K562 (cell line): Measurements from ENCODE around the gene LIF. TPM values are rescaled to one million over a fixed set of nuclear protein-coding genes. Genes with fewer than 3 reads are reported as not detected.
A peak's percentile ranks its signal among the peaks of the same experiment; 100 is the strongest.

Experiments
- ATAC-seq: fragments of 200-7000 bp; cut with Tn5 transposase; 3 replicates; pipeline ENCODE4 v1.9.1; 2020; ENCODE audit warnings: moderate library complexity
- BruUV-seq: library from RNA; stranded (reverse); fragments of 400-500 nt; replicated peaks from 2 replicates; lab custom pipeline; 2021; lab: Mats Ljungman, UMichigan
- CTCF ChIA-PET: fragments of 300-600 bp; formaldehyde crosslinking; extraction: SDS; loops from one replicate; lab custom pipeline; 2021; ENCODE audit warnings: low intra/inter-chr PET ratio; lab: Yijun Ruan, JAX
- POLR2A ChIA-PET: fragments of 300-600, 350-650 bp; sonication (Branson Sonifier 250); formaldehyde crosslinking; extraction: SDS; loops from one replicate; lab custom pipeline; 2021; ENCODE audit warnings: antibody characterized with exemption, inconsistent platforms; lab: Yijun Ruan, JAX
- DNase-seq, 4 experiments: peaks; one replicate each; pipeline versions ENCODE4 v3.0.0 to v3.0.0-alpha.2; 2011 to 2018; ENCODE audit warnings: low spot score in 3 of 4, mixed read lengths in 3 of 4; ENCODE audit errors: extremely low read depth in 1 of 4
- FAIRE-seq: peaks from 2 replicates; lab custom pipeline; 2011; peaks lifted over from hg19 to GRCh38; lab: Jason Lieb, UNC
- H2AFZ ChIP-seq: 2 replicates; pipeline ENCODE4 v1.6.0; 2011; ENCODE audit warnings: low read depth, low read length, control low read depth, inconsistent platforms
- H3K27ac ChIP-seq: fragments of 200-600 bp; 3 replicates; pipeline ENCODE4 v1.8.0; 2011; ENCODE audit warnings: low read depth, mild to moderate bottlenecking, control low read depth, inconsistent platforms, low read length, moderate library complexity, mixed read lengths; ENCODE audit errors: extremely low read depth
- H3K27me3 ChIP-seq, 2 experiments: fragments of 300-600 bp in 1 of 2; 2 replicates in 1 of 2; 3 replicates in 1 of 2; pipeline versions ENCODE4 v1.6.0 to v1.8.0; 2011; ENCODE audit warnings: inconsistent platforms in 2 of 2, low read length in 2 of 2, mild to moderate bottlenecking in 1 of 2, mixed read lengths in 1 of 2, moderate library complexity in 1 of 2; ENCODE audit not compliant: control insufficient read depth in 2 of 2, insufficient read depth in 2 of 2
- H3K36me3 ChIP-seq: fragments of 300-600 bp; 3 replicates; pipeline ENCODE4 v1.8.0; 2011; ENCODE audit warnings: mild to moderate bottlenecking, low read length, inconsistent platforms; ENCODE audit not compliant: control insufficient read depth, insufficient read depth
- H3K4me1 ChIP-seq, 2 experiments: fragments of 200-600 bp in 1 of 2; replicated peaks in 1 of 2; 2 replicates in 1 of 2; 3 replicates in 1 of 2; pipeline versions ENCODE4 v1.5.1 to v1.8.0; 2011; ENCODE audit warnings: inconsistent platforms in 2 of 2, low read length in 2 of 2, mild to moderate bottlenecking in 1 of 2, mixed read lengths in 1 of 2, moderate library complexity in 1 of 2; ENCODE audit not compliant: control insufficient read depth in 2 of 2, insufficient read depth in 2 of 2
- H3K4me2 ChIP-seq: 2 replicates; pipeline ENCODE4 v1.6.1; 2011; ENCODE audit warnings: low read length, control low read depth, inconsistent platforms, mixed read lengths; ENCODE audit not compliant: insufficient read depth
- H3K4me3 ChIP-seq: fragments of 200-600 bp; sonication (generic), shearing (Covaris generic); 2 replicates; pipeline ENCODE4 v1.5.1; 2016; ENCODE audit warnings: control low read depth, inconsistent platforms
- H3K79me2 ChIP-seq: fragments of 200-600 bp; 3 replicates; pipeline ENCODE4 v1.8.0; 2011; ENCODE audit warnings: low read length, inconsistent platforms; ENCODE audit not compliant: control insufficient read depth, insufficient read depth
- H3K9ac ChIP-seq, 2 experiments: 2 replicates each; pipeline versions ENCODE4 v1.6.0 to v1.6.1; 2011; ENCODE audit warnings: low read depth in 2 of 2, low read length in 2 of 2, control low read depth in 1 of 2, inconsistent platforms in 1 of 2, mild to moderate bottlenecking in 1 of 2, mixed read lengths in 1 of 2; ENCODE audit not compliant: insufficient read depth in 1 of 2
- H3K9me1 ChIP-seq: one replicate; pipeline ENCODE4 v1.6.0; 2011; ENCODE audit warnings: inconsistent platforms, mild to moderate bottlenecking, low read length, moderate library complexity; ENCODE audit not compliant: control insufficient read depth, insufficient read depth
- H3K9me3 ChIP-seq: replicated peaks from 2 replicates; pipeline ENCODE4 v1.5.1; 2011; ENCODE audit warnings: low read depth, low read length, inconsistent platforms; ENCODE audit not compliant: control insufficient read depth, insufficient read depth
- H4K20me1 ChIP-seq: replicated peaks from 2 replicates; pipeline ENCODE4 v1.6.1; 2011; ENCODE audit warnings: low read length, inconsistent platforms, mixed read lengths; ENCODE audit not compliant: control insufficient read depth, insufficient read depth
- MXI1 ChIP-seq: IDR thresholded peaks from 2 replicates; pipeline ENCODE4 v1.6.1; 2011; ENCODE audit warnings: low read depth, mild to moderate bottlenecking, improper control_type of control experiment, low read length
- PPARD ChIP-seq: fragments of 250-450 bp; sonication (Bioruptor Pico); IDR thresholded peaks from 2 replicates; pipeline ENCODE4 v1.8.0; 2022; ENCODE audit warnings: inconsistent platforms, mild to moderate bottlenecking, moderate library complexity
- RBM25 ChIP-seq: fragments of 200-400 bp; formaldehyde crosslinking; IDR thresholded peaks from 2 replicates; pipeline ENCODE4 v1.6.1; 2018; ENCODE audit warnings: low read length, low read depth, moderate library complexity; ENCODE audit not compliant: severe bottlenecking
- ZFP36 ChIP-seq: fragments of 150-350 bp; IDR thresholded peaks from 2 replicates; pipeline ENCODE4 v1.6.1; 2018; ENCODE audit warnings: low read length, low read depth; ENCODE audit not compliant: partially characterized antibody
- WGBS: fragments of 100-300 bp; shearing (Covaris generic); methylation state at CpG from one replicate; pipeline ENCODE4 v1.1.6; 2016; ENCODE audit warnings: low coverage, mixed read lengths; ENCODE audit not compliant: insufficient coverage; ENCODE audit errors: missing lambda C conversion rate; 5-methylcytosine and 5-hydroxymethylcytosine counted together
- in situ Hi-C: fragments of 300-500 bp; cut with MboI; formaldehyde crosslinking; loops from 4 replicates; pipeline ENCODE4 v1.15.0; 2018; ENCODE audit warnings: inconsistent platforms, mixed read lengths
- intact Hi-C: fragments of 100-400 bp; cut with micrococcal nuclease; formaldehyde crosslinking; loops from 2 replicates; pipeline ENCODE4 v1.14.2; 2022
- polyA plus RNA-seq, 8 experiments: library from polyadenylated mRNA; depleted of rRNA in 4 of 8; stranded (reverse) in 5 of 8; unstranded in 3 of 8; fragments of >200 nt; fragmentation: Nextera tagmentation in 2 of 8; fragmentation: Illumina TruSeq in 1 of 8; extraction: Ambion mirVana in 2 of 8; extraction: Trizol in 1 of 8; gene quantifications; 2 replicates each; pipeline versions ENCODE4 v1.2.1 to v1.2.3, GENCODE V29; 2011 to 2014; ENCODE audit warnings: inconsistent platforms in 1 of 8, missing spikeins in 1 of 8
- total RNA-seq, 7 experiments: library from RNA; depleted of rRNA in 6 of 7; stranded (reverse); fragments of >200 nt in 6 of 7; fragmentation: Illumina TruSeq in 2 of 7; extraction: Trizol in 2 of 7; gene quantifications; 2 replicates each; pipeline versions ENCODE4 v1.2.1 to v1.2.3, GENCODE V29; 2011 to 2021; ENCODE audit warnings: low replicate concordance in 1 of 7
- TF ChIP-seq, protein P1 (sequence below): sonication (generic); formaldehyde crosslinking; IDR thresholded peaks from 2 replicates; pipeline ENCODE4 v1.8.1; 2023; ENCODE audit warnings: missing genetic modification reagents, mild to moderate bottlenecking, borderline replicate concordance

LIF gene
- total and polyA plus RNA-seq, 9 of the 15 experiments (the other 6 are each of a cell fraction or from before 2014, with no cell fraction given), result 0.05 to 0.39 (median 0.18) TPM; not detected in 3

DNA sequence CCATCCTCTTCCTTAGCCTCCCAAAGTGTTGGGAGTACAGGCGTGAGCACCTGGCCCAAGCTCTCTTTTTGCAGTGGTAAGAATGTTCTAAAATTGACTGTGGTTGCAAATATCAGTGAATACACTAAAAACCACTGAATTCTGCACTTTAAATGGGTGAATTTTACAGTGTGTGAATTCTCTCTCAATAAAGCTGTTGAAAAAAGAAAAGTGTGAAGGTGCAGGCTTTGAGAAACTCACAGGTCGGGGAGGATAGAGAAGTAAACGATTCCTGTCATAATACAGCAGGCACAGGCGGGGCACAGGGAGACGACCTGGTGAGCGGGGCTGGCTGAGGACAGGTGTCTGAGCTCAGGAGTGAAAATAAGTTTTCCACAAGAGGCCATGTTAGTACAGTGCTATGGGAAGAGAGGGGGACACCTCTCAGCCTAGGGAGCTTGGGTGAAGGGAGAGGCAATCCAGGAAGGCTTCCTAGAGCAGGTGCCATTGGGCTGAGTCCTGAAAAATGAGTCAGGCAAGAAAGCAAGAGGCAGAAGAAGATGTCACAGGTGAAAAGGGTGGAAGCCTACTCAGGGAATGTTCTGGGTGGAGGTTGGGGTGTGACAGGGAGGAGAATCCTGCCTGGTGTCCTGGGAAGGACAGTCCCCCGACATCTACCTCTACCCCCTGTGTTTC lies 26.1 kb downstream of the LIF start:
- Histone ChIP-seq H3K79me2 (no peaks in the 10 kb centered on the region), H3K27ac (no peak overlapping the region), H2AFZ (no peak overlapping the region), H3K27me3 (peaks cover 0 to 37% of the 10 kb centered on the region in 2 experiments; a peak in 2 of 5 replicates), H3K4me3 (no peak overlapping the region), H4K20me1 (0 out of 2 replicates have a peak, but pooled peaks cover 3% of the 10 kb centered on the region), H3K9ac (no peak overlapping the region), H3K4me2 (no peak overlapping the region), H3K9me3 (no peaks in the 10 kb centered on the region), H3K4me1 (peaks cover 18 to 37% of the 10 kb centered on the region in 2 experiments; a peak in 4 of 5 replicates), H3K9me1 (no peaks in the 10 kb centered on the region), H3K36me3 (no peaks in the 10 kb centered on the region)
- DNase-seq, result no peak
- WGBS, result 35% methylated on average over 7 of the region's 7 CpGs
- no peak for ATAC-seq
- BruUV-seq, result no TSS peak
- in situ Hi-C loops (no loop called here), intact Hi-C loops (no loop called here)
- ChIA-PET POLR2A (interaction anchor here (1.5 kb wide), 1 partner anchor 31 kb away, joined by 4 read pairs; no protein-coding TSS in a partner anchor), CTCF (no interaction called here)
- TF ChIP-seq ZFP36 (peak; percentile 91), MXI1 (no peak), RBM25 (peak; percentile 12), PPARD (CRISPR knock-in tag) (no peak)
- TF ChIP-seq, protein P1, sequence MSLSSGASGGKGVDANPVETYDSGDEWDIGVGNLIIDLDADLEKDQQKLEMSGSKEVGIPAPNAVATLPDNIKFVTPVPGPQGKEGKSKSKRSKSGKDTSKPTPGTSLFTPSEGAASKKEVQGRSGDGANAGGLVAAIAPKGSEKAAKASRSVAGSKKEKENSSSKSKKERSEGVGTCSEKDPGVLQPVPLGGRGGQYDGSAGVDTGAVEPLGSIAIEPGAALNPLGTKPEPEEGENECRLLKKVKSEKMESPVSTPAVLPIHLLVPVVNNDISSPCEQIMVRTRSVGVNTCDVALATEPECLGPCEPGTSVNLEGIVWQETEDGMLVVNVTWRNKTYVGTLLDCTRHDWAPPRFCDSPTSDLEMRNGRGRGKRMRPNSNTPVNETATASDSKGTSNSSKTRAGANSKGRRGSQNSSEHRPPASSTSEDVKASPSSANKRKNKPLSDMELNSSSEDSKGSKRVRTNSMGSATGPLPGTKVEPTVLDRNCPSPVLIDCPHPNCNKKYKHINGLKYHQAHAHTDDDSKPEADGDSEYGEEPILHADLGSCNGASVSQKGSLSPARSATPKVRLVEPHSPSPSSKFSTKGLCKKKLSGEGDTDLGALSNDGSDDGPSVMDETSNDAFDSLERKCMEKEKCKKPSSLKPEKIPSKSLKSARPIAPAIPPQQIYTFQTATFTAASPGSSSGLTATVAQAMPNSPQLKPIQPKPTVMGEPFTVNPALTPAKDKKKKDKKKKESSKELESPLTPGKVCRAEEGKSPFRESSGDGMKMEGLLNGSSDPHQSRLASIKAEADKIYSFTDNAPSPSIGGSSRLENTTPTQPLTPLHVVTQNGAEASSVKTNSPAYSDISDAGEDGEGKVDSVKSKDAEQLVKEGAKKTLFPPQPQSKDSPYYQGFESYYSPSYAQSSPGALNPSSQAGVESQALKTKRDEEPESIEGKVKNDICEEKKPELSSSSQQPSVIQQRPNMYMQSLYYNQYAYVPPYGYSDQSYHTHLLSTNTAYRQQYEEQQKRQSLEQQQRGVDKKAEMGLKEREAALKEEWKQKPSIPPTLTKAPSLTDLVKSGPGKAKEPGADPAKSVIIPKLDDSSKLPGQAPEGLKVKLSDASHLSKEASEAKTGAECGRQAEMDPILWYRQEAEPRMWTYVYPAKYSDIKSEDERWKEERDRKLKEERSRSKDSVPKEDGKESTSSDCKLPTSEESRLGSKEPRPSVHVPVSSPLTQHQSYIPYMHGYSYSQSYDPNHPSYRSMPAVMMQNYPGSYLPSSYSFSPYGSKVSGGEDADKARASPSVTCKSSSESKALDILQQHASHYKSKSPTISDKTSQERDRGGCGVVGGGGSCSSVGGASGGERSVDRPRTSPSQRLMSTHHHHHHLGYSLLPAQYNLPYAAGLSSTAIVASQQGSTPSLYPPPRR (CRISPR knock-in tag), result no peak
- FAIRE-seq, result no peak
